Effector memory CD8-positive, alpha-beta T cell (primary cell): ENCODE data around the gene TLDC2.
A peak's percentile ranks its signal among the peaks of the same experiment; 100 is the strongest.
"Not testable (repeated sequence)": the region's sequence is repeated elsewhere in the genome, so short reads cannot be mapped to it uniquely, and the experiment has no call there.

Experiments used
- ATAC-seq: fragments of 150-1000 bp; cut with Tn5 transposase; replicated peaks from 2 replicates; pipeline ENCODE4 v1.10.0; 2021; ENCODE audit warnings: mild to moderate bottlenecking, moderate library complexity
- DNase-seq, 3 experiments: peaks; one replicate each; pipeline ENCODE4 v3.0.0; 2021
- H3K27ac Mint-ChIP-seq, 2 donors: one replicate each; pipeline ENCODE4 v1.8.0; 2022; ENCODE audit warnings: mild to moderate bottlenecking in 2 of 2, mixed read lengths in 2 of 2, moderate library complexity in 2 of 2
- H3K27me3 Mint-ChIP-seq, 2 donors: one replicate each; pipeline ENCODE4 v1.8.0; 2022; ENCODE audit warnings: mixed read lengths in 2 of 2
- H3K36me3 Mint-ChIP-seq: one replicate; pipeline ENCODE4 v1.8.0; 2022; ENCODE audit warnings: mild to moderate bottlenecking, moderate library complexity, mixed read lengths; ENCODE audit not compliant: insufficient read depth
- H3K4me1 Mint-ChIP-seq, 2 donors: one replicate each; pipeline ENCODE4 v1.8.0; 2022; ENCODE audit warnings: low read depth in 2 of 2, mixed read lengths in 2 of 2
- H3K4me3 Mint-ChIP-seq, 2 donors: one replicate each; pipeline ENCODE4 v1.8.0; 2022; ENCODE audit warnings: mild to moderate bottlenecking in 2 of 2, mixed read lengths in 2 of 2, moderate library complexity in 2 of 2
- H3K9me3 Mint-ChIP-seq, 2 donors: one replicate each; pipeline ENCODE4 v1.8.0; 2022; ENCODE audit warnings: mixed read lengths in 2 of 2
- total RNA-seq, 9 experiments: gene quantifications; one replicate each; lab custom pipeline; 2026; lab: John Stamatoyannopoulos, UW

Gene TLDC2
- total RNA-seq: 0 to 1.3 (median 0) reads per million in 9 experiments

DNA sequence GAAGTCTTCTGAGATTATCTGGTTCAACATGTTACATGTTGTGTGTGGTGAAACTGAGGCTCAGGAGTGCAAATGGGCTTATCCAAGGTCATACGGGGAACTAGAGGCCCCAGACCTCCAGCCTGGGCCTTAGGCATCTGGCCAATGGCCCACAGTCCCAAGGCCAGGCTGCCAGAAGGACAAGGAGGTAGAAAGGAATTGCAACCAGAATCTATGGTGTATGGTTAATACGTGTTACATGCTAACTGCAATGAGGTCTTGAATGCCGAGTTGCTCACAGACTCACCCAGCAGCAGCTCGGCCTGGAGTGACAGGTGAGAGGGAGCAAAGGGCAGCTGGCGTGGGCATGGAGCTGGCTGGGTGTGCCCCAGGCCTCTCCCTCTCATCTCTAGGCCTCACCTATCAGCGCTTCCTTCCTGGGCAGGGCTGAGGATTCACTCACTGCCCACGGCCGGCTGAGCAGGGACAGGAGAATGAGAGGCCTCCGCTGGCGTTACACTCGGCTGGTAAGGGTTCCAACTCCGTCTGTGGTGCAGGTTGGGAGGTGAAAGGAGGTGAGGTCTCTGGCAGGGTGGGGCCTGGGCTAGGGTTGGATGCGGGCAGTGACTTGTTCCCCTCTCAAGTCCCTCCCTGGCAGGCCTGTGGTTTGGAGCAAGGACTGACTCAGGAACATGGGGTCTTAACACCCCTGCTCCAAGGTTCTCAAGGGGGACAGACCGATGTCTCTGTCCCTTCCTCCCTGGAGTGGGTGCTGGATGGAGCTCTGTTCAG, at the start of gene TLDC2:
Gene TLDC2 (plus strand): TSS at position 437 of the 771 bp plus-strand sequence. CDS start 37 bp downstream, at position 474.
- no peaks in the 10 kb centered on the region for H3K36me3 Mint-ChIP-seq
- H3K4me3 Mint-ChIP-seq: no peak within 1 kb of the TSS
- DNase-seq: no peak
- no peak for ATAC-seq
- no peaks in the 10 kb centered on the region for H3K4me1 Mint-ChIP-seq
- H3K27ac Mint-ChIP-seq: peak within 1 kb of the TSS in 1 of 2 donors; percentile 9
- H3K9me3 Mint-ChIP-seq: no peaks in the 10 kb centered on the region
- no peaks in the 10 kb centered on the region for H3K27me3 Mint-ChIP-seq

DNA sequence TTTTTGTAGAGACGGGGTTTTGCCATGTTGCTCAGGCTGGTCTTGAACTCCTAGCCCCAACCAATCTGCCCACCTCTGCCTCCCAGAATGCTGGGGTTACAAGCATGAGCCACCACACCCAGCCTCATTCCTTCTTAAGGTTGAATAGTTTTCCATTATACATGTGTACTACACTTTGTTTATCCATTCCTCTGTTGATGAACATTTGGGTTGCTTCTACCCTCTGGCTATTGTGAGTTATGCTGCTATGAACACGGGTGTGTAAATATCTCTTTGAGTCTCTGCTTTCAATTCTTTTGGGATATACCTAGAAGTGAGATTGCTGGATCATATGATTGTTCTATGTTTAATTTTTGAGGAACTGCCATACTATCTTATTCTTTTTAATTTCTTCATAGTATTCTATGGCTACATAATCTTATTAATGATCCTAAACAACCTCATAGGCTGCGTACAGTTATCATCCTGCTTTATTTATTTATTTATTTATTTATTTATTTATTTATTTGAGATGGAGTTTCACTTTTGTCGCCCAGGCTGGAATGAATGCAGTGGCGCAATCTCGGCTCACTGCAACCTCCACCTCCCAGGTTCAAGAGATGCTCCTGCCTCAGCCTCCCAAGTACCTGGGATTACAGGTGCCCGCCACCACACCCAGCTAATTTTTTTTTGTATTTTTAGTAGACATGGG, 49.2 kb upstream of the TLDC2 start:
- Mint-ChIP-seq H3K9me3 (no peaks in the 10 kb centered on the region), H3K4me3 (no peak overlapping the region), H3K27me3 (no peaks in the 10 kb centered on the region), H3K36me3 (no peaks in the 10 kb centered on the region), H3K4me1 (peaks cover 0 to 5% of the 10 kb centered on the region in 2 donors), H3K27ac (no peak overlapping the region)
- DNase-seq: no peak
- ATAC-seq: no peak

DNA sequence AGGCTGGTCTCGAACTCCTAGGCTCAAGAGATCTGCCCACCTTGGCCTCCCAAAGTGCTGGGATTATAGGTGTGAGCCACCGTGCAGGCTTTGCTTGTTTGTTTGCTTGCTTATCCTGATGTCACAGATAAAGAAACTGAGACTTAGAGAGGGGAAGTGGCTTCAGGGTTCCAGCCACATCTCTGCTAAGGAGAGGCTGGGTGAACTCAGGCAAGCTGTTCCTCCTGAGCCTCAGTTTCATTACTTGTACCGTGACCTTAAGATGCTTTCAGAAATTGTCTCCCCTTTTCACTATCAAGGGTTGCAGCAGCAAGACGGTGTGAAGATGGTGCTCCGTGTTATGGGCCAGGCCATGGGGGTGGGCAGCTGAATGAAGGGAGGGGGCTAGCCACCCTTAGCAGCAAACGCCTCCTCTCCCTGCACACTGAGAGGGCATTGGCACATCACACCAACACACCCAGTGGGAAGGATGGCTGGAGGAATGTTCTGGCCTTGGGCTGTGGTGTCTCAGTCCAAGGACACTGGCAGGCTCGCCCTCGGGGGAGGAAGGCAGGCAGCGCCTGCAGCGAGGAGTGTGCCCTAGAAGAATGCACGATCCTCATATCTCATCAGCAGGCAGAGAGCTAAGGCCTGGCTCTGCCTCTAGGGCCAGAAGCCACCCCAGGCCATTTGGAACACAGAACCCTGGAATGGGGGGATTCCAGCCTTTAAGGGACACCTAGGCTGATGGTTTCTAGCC, 48.2 kb upstream of the TLDC2 start:
- no peaks in the 10 kb centered on the region for H3K9me3 Mint-ChIP-seq
- H3K4me1 Mint-ChIP-seq: peaks cover 0 to 5% of the 10 kb centered on the region in 2 donors
- no peak for ATAC-seq
- no peak for DNase-seq
- H3K36me3 Mint-ChIP-seq: no peaks in the 10 kb centered on the region
- H3K27ac Mint-ChIP-seq: no peak overlapping the region
- H3K4me3 Mint-ChIP-seq: no peak overlapping the region
- no peaks in the 10 kb centered on the region for H3K27me3 Mint-ChIP-seq

DNA sequence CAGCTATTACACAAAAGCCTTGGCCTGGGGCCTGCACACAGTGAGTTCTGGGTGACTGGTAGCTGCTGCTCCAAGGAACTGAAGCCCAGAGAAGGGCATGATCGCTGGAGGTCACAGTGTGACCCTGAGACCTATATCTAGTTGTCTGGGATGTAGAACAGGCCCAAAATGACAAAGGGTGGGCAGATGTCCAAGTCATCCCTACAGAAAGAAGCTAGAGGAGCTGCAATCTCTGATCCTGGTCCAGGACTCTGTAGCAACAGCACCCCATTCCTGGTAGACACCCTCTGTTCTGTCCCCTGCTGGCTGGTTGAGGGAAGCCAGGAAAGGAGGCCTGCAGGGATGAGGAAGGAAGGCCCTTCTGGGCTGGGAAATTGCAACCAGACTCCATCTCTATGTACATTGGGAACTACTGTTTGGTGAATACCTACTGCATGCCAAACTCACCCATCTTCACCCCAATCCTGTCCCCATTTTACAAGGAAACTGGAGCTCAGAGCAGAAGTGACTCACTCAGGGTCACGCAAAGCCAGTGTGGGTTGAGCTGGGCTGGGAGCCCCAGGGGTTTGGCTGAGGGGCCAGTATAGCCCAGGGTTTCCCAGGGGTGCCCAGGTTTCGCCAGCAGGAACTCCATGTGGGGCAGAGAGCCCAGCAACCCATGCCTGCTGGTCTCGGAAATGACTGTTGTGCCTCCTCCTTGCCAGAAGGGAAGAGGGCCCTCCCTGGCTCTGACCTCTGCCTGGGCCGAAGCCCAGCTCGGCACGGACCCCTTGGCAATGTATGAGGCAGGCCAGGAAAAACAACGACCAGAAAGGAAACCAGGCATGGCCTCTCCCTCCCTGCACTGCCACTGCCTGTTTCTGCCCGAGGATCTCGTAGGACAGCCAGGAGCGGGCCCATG, 44.9 kb upstream of the TLDC2 start:
- Mint-ChIP-seq H3K36me3 (peaks cover 6% of the 10 kb centered on the region), H3K9me3 (no peaks in the 10 kb centered on the region), H3K4me1 (peaks cover 5 to 10% of the 10 kb centered on the region in 2 donors), H3K27me3 (no peaks in the 10 kb centered on the region), H3K27ac (no peak overlapping the region), H3K4me3 (no peak overlapping the region)
- DNase-seq: no peak
- no peak for ATAC-seq

DNA sequence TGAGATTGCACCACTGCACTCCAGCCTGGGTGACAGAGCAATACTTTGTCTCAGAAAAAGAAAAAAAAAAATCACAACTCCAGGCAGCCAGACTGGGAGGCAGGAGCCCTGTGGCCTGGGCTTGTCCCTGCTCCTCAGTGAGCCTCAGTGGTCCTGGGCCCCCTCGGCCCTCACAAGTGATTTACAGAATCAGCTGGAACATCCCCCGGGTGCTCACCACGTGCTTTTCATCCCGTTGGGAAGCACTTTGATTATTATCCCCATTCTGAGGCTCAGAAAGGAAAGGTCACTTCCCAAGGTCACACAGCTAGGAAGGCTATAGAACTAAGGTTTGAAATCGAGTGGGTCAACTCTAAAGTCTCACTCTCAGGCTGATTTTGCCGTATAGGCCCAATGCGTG, 43.1 kb upstream of the TLDC2 start:
- ATAC-seq (no peak), DNase-seq (no peak)
- Mint-ChIP-seq H3K4me3 (no peak overlapping the region), H3K4me1 (peaks cover 5% of the 10 kb centered on the region in 2 donors), H3K27ac (no peak overlapping the region), H3K9me3 (no peaks in the 10 kb centered on the region), H3K36me3 (peaks cover 6% of the 10 kb centered on the region), H3K27me3 (no peaks in the 10 kb centered on the region)

DNA sequence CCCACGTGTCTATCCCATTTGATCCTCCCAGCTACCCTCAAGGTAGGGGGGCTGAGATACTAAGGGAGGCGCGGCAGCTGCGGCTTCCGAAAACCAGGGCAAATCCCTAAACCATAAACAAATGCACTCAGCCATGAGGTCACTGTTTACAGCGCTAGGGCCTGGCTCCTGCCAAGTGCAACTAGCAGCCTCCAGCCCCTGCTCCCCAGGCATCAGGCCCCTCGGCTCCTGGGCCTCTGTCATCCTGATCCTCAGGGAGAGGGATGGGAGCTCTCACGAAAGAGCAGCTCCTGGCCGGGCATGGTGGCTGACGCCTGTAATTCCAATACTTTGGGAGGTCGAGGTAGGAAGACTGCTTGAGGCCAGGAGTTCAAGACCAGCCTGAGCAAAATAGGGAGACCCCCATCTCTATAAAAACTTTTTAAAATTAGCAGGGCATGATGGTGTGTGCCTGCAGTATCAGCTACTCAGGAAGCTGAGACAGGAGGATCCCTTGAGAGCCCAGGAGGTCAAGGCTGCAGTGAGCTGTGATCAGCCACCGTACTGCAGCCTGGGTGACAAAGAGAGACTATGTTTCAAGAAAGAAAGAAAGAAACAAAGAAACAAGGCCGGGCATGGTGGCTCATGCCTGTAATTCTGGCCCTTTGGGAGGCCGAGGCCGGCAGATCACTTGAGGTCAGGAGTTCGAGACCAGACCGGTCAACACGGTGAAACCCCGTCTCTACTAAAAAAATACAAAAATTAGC, 42.5 kb upstream of the TLDC2 start:
- Mint-ChIP-seq H3K9me3 (no peaks in the 10 kb centered on the region), H3K27ac (peak overlapping the region in 1 of 2 donors; percentile 28), H3K4me1 (peaks cover 4 to 5% of the 10 kb centered on the region in 2 donors), H3K27me3 (no peaks in the 10 kb centered on the region), H3K36me3 (peaks cover 6% of the 10 kb centered on the region), H3K4me3 (peak overlapping the region in 1 of 2 donors; percentile 5)
- DNase-seq (no peak), ATAC-seq (no peak)

DNA sequence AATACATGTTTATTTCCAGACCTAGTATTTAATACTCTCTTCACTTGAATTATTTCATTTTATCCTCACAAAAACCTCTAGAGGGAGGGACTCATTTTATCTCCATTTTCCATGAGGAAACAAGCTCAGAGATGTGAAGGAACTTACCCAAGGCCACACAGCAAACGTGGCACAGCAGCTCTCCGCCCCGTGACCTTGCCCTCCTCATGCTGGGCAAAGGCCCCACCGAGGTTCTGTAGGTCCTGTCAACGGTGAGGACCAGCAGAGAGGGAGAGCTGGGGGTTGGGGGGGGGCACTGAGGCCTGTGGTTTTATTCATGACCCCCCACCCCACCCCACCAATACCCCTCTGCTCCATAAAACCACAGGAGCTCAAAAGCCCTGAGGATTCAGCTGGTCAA, 40.9 kb upstream of the TLDC2 start:
- no peaks in the 10 kb centered on the region for H3K27me3 Mint-ChIP-seq
- ATAC-seq: no peak
- no peak overlapping the region for H3K27ac Mint-ChIP-seq

DNA sequence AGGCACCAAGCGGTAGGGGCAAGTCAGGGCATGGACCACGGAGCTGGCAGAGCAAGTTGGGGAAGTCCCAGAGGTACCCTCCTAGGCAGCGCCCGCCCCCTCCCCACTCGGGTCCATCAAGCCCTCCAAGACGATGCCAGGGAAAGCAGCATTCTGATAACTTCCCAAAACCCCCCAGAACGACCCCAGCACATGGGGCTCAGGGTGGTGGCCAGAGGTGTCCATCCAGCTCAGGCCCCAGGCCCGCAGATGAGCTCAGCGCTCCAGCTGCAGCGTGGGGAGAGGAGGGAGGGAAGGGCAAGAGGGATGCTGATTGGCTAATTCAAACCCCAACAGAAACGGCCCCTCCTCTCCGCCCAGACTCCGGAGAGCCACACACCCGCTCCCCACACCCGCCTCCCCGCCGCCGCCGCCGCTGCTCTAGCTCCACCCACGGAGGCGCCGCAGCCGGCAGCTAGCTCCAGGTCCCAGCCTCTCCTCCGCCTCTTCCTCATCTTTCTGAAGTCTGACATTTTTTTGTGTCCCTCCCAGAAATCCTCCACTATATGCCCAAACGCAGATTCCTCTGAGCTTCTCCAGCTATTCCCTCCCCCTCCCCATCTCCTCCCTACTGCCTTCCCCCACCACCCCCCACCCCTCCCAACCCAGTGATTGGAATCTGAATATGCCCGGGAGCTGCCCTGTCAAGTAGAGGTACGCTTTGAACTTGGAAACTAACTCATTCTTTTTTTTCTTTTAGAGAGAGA, 40.3 kb upstream of the TLDC2 start:
- peaks cover 9% of the 10 kb centered on the region for H3K36me3 Mint-ChIP-seq
- DNase-seq (peak; percentile 64 to 69 (median 65)), ATAC-seq (peak; percentile 98)
- peak overlapping the region in 1 of 2 donors; percentile 10 for H3K27ac Mint-ChIP-seq
- no peaks in the 10 kb centered on the region for H3K9me3 Mint-ChIP-seq
- H3K4me1 Mint-ChIP-seq: peaks cover 4 to 5% of the 10 kb centered on the region in 2 donors
- no peaks in the 10 kb centered on the region for H3K27me3 Mint-ChIP-seq
- H3K4me3 Mint-ChIP-seq: peak overlapping the region; percentile 73 to 83

More for the DNA sequence above, 40.9 kb upstream of the TLDC2 start:
- Mint-ChIP-seq H3K4me1 (peaks cover 4 to 5% of the 10 kb centered on the region in 2 donors), H3K36me3 (peaks cover 9% of the 10 kb centered on the region), H3K9me3 (no peaks in the 10 kb centered on the region), H3K4me3 (peak overlapping the region; percentile 73 to 83)
- no peak for DNase-seq

DNA sequence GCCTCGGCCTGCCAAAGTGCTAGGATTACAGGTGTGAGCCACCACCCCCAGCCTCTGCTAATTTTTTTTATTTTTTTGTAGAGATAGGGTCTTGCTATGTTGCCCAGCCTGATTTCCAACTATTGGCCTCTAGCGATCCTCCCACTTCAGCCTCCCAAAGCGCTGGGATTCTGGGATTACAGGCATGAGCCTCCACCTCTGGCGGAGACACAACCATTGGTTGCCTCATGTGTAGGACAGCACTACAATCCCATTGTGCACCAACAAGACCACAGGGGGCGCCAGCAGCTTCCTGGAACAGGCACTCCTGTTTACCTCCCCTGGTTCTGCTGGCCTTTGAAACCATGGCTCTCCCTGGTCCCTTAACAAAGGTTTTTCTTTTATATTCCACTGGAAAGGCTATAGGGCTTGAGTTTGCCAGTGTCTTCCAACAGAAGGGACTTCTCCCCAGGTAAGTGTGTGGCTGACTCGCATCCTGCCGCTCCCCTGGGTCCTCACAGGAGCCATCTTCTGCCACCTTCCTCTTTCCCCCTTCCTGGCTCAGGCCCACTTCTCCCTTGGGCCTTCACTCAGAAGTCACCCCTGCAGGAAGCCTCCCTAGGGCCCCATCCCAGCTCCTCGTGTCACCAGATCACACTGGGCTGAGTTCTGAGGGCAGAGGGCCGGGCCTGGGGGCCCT, 39.2 kb upstream of the TLDC2 start:
- Mint-ChIP-seq H3K9me3 (no peaks in the 10 kb centered on the region), H3K4me3 (peak overlapping the region; percentile 73 to 83), H3K36me3 (peaks cover 9% of the 10 kb centered on the region), H3K4me1 (peaks cover 8 to 9% of the 10 kb centered on the region in 2 donors), H3K27me3 (no peaks in the 10 kb centered on the region), H3K27ac (no peak overlapping the region)
- ATAC-seq: no peak
- peak in 1 of 3 experiments; percentile 8 for DNase-seq

DNA sequence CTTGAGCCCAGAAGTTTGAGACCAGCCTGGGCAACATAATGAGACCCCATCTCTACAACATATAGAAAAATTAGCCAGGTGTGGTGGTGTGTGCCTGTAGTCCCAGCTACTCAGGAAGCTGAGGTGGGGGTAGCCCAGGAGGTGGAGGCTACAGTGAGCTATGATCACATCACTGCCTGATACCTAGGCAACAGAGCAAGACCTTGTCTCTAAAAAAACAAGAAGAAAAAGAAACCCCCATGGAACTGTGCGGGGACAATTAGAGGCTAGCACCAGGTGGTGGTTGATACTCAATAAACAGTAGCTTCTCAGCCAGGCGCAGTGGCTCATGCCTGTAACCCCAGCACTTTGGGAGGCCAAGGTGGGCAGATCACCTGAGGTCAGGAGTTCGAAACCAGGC, 37.6 kb upstream of the TLDC2 start:
- not testable (repeated sequence) for DNase-seq, H3K27me3 Mint-ChIP-seq, H3K4me3 Mint-ChIP-seq, H3K36me3 Mint-ChIP-seq, ATAC-seq, H3K9me3 Mint-ChIP-seq
- Mint-ChIP-seq H3K27ac (peak overlapping the region in 1 of 2 donors; percentile 46), H3K4me1 (peaks cover 11 to 13% of the 10 kb centered on the region in 2 donors)

DNA sequence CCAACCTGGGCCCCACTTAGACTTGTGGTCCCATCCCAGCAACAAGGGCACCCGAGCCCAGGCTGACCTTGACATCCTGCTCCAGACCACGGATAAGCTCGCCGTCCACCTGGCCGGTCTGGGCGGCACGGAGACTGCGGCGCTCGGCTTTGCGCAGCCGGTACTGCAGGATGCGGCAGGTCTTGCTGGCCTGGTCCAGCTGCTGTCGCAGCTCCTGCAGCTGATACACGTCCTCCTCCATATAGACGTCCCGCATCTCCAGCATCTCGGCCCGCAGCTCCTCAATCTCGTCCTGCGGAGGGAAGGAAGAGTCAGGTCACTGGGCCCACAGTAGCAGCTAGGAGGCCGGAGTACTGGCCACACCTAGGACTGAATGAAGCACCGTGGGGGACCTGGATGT, 36.8 kb upstream of the TLDC2 start:
- Mint-ChIP-seq H3K36me3 (peaks cover 9% of the 10 kb centered on the region), H3K27me3 (no peaks in the 10 kb centered on the region), H3K9me3 (no peaks in the 10 kb centered on the region), H3K4me1 (peaks cover 14% of the 10 kb centered on the region in 2 donors), H3K27ac (no peak overlapping the region), H3K4me3 (no peak overlapping the region)
- no peak for ATAC-seq
- DNase-seq: no peak
